ENCODE results near the gene C17orf114.

The C17orf114 gene

GRCh38 chr17:4777969-4778760, 24.0 kb downstream of the C17orf114 start:
- no peak overlapping the region for H3K9ac ChIP-seq (ENCODE audit: low read length in 3 of 3)
- no peak overlapping the region for H3K27ac ChIP-seq (ENCODE audit: low read depth in 2 of 2, low read length in 2 of 2)
- TF ChIP-seq, protein P1, sequence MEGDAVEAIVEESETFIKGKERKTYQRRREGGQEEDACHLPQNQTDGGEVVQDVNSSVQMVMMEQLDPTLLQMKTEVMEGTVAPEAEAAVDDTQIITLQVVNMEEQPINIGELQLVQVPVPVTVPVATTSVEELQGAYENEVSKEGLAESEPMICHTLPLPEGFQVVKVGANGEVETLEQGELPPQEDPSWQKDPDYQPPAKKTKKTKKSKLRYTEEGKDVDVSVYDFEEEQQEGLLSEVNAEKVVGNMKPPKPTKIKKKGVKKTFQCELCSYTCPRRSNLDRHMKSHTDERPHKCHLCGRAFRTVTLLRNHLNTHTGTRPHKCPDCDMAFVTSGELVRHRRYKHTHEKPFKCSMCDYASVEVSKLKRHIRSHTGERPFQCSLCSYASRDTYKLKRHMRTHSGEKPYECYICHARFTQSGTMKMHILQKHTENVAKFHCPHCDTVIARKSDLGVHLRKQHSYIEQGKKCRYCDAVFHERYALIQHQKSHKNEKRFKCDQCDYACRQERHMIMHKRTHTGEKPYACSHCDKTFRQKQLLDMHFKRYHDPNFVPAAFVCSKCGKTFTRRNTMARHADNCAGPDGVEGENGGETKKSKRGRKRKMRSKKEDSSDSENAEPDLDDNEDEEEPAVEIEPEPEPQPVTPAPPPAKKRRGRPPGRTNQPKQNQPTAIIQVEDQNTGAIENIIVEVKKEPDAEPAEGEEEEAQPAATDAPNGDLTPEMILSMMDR (IDR thresholded peaks at IDR 0.05; ENCODE audit: borderline replicate concordance, extremely low read depth, insufficient read depth), result no peak
- no peaks in the 10 kb centered on the region for H3K9me3 ChIP-seq (ENCODE audit: control insufficient read depth in 2 of 3, insufficient read depth in 1 of 3, low read length in 3 of 3)
- no peaks in the 10 kb centered on the region for H3K36me3 ChIP-seq (ENCODE audit: control insufficient read depth in 2 of 3, insufficient read depth in 3 of 3, low read length in 3 of 3)
- DNase-seq, result peak in 2 of 5 donors; percentile 8 to 26
- no peak for FAIRE-seq
- no peaks in the 10 kb centered on the region for H3K27me3 ChIP-seq (ENCODE audit: control insufficient read depth, insufficient read depth, low read length)
- H3K4me3 ChIP-seq (ENCODE audit: low read length in 3 of 3), result no peak overlapping the region
- intact Hi-C loops (cut with DNase I), result no loop called here
- no peaks in the 10 kb centered on the region for H3K4me1 ChIP-seq (ENCODE audit: control insufficient read depth in 2 of 3, insufficient read depth in 2 of 3, low read depth in 1 of 3, low read length in 3 of 3)

- Histone ChIP-seq H3K9ac (ENCODE audit: low read length in 3 of 3) (no peak overlapping the region), H3K27ac (ENCODE audit: low read depth in 2 of 2, low read length in 2 of 2) (no peak overlapping the region), H3K36me3 (ENCODE audit: control insufficient read depth in 2 of 3, insufficient read depth in 3 of 3, low read length in 3 of 3) (no peaks in the 10 kb centered on the region), H3K4me3 (ENCODE audit: low read length in 3 of 3) (peak overlapping the region in 1 of 3 donors; percentile 36), H3K27me3 (ENCODE audit: control insufficient read depth, insufficient read depth, low read length) (no peaks in the 10 kb centered on the region), H3K9me3 (ENCODE audit: control insufficient read depth in 2 of 3, insufficient read depth in 1 of 3, low read length in 3 of 3) (no peaks in the 10 kb centered on the region), H3K4me1 (ENCODE audit: control insufficient read depth in 2 of 3, insufficient read depth in 2 of 3, low read depth in 1 of 3, low read length in 3 of 3) (no peaks in the 10 kb centered on the region)
- no peak for FAIRE-seq
- intact Hi-C loops (cut with DNase I), result no loop called here
- DNase-seq, result no peak
- TF ChIP-seq, protein P1 (IDR thresholded peaks at IDR 0.05; ENCODE audit: borderline replicate concordance, extremely low read depth, insufficient read depth), result no peak
Observed at GRCh38 chr17:4772235-4772613, 29.9 kb downstream of the C17orf114 start.

DNA sequence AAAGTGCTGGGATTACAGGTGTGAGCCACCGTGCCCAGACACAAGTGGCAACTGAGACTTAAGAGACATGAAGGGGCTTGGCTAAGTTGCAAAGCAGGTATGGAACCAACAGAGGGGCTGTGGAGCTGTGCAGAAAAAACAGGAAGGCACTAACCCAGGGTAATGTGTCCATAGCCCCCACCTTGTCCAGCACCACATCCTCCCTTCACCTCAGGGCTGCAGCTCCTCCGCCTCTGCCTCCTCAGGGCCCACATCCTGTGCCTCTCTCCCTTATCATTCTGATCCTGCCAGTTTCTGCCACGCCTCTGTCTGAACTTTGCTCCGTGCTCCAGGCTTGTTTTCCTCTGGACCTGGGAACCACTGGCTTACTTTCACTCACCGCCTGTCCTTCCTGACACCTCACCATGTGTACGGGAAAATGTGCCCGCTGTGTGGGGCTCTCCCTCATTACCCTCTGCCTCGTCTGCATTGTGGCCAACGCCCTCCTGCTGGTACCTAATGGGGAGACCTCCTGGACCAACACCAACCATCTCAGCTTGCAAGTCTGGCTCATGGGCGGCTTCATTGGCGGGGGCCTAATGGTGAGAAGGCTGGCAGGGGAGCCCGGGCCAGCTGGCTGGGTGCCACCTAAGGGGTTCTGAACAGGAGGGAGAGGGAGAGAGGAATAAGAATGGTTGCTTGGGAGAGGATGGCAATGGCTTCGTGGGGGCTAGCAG, 30.5 kb downstream of the C17orf114 start, which contains the start of gene TM4SF5:
Gene TM4SF5 (plus strand): TSS at position 368 of the 716 bp plus-strand sequence. CDS start 37 bp downstream, at position 405.
- TF ChIP-seq, protein P1 (IDR thresholded peaks at IDR 0.05; ENCODE audit: borderline replicate concordance, extremely low read depth, insufficient read depth), result no peak
- H3K9ac ChIP-seq (ENCODE audit: low read length in 3 of 3), result no peak within 1 kb of the TSS
- FAIRE-seq (no peak), DNase-seq (peak in 1 of 5 donors; percentile 49)
- H3K4me3 ChIP-seq (ENCODE audit: low read length in 3 of 3), result peak within 1 kb of the TSS in 1 of 3 donors; percentile 36
- intact Hi-C loops (cut with DNase I), result no loop called here
- H3K27ac ChIP-seq (ENCODE audit: low read depth in 2 of 2, low read length in 2 of 2), result no peak within 1 kb of the TSS
- H3K36me3 ChIP-seq (ENCODE audit: control insufficient read depth in 2 of 3, insufficient read depth in 3 of 3, low read length in 3 of 3), result no peaks in the 10 kb centered on the region
- no peaks in the 10 kb centered on the region for H3K9me3 ChIP-seq (ENCODE audit: control insufficient read depth in 2 of 3, insufficient read depth in 1 of 3, low read length in 3 of 3)
- no peaks in the 10 kb centered on the region for H3K27me3 ChIP-seq (ENCODE audit: control insufficient read depth, insufficient read depth, low read length)
- H3K4me1 ChIP-seq (ENCODE audit: control insufficient read depth in 2 of 3, insufficient read depth in 2 of 3, low read depth in 1 of 3, low read length in 3 of 3), result no peaks in the 10 kb centered on the region
